ENCODE measurements around the gene PTTG1. TPM values are rescaled to one million over a fixed set of nuclear protein-coding genes. Genes with fewer than 3 reads are reported as not detected.

Gene PTTG1
- total RNA-seq, 1 experiment from 2014 or later, result 183 TPM

GRCh38 chr5:160442824-160443431 is 21.3 kb downstream of the PTTG1 start:
- no peak overlapping the region for H3K27ac ChIP-seq (ENCODE audit: low read depth, low read length)
- ChIA-PET CTCF (no interaction called here), POLR2A (no interaction called here), RAD21 (ENCODE audit: low non-redundant PET in 1 of 2, low total read pairs in 2 of 2, uncharacterized antibody in 2 of 2, unreplicated experiment in 2 of 2) (no interaction called here)
- DNase-seq (ENCODE audit: low read depth, low spot score), result no peak
- no peaks in the 10 kb centered on the region for H3K9me3 ChIP-seq (ENCODE audit: control insufficient read depth in 1 of 2, insufficient read depth in 1 of 2, low read depth in 1 of 2, low read length in 2 of 2)
- H3K4me1 ChIP-seq (ENCODE audit: control insufficient read depth in 1 of 2, insufficient read depth in 2 of 2, low read length in 2 of 2), result peaks cover 0 to 14% of the 10 kb centered on the region in 2 experiments; a peak in 1 of 4 replicates
- no peaks in the 10 kb centered on the region for H3K9me2 ChIP-seq (ENCODE audit: insufficient read depth)
- H3K79me2 ChIP-seq (ENCODE audit: insufficient read depth, low read length), result no peaks in the 10 kb centered on the region
- intact Hi-C loops (cut with micrococcal nuclease), result no loop called here
- H3K36me3 ChIP-seq (ENCODE audit: control insufficient read depth in 1 of 2, insufficient read depth in 2 of 2, low read length in 2 of 2), result no peaks in the 10 kb centered on the region
- H3K4me2 ChIP-seq (ENCODE audit: low read length), result no peak overlapping the region
- H3K27me3 ChIP-seq (ENCODE audit: insufficient read depth, low read length), result peaks cover 15% of the 10 kb centered on the region; the same call in 1 of the 2 replicates
- H2AFZ ChIP-seq (ENCODE audit: low read depth, low read length, poor library complexity, severe bottlenecking), result no peak overlapping the region
- TF ChIP-seq POLR2AphosphoS5 (IDR thresholded peaks at IDR 0.05; ENCODE audit: low read depth, low read length), result no peak
- no peak for TF ChIP-seq ZNF274 (IDR thresholded peaks at IDR 0.05; ENCODE audit: low read depth, low read length)
- no peak for TF ChIP-seq POLR2A (IDR thresholded peaks at IDR 0.05; ENCODE audit: borderline replicate concordance, extremely low read depth, insufficient read depth, insufficient read length)
- no peak for TF ChIP-seq CEBPB (IDR thresholded peaks at IDR 0.05; ENCODE audit: low read depth)
- TF ChIP-seq YY1 (IDR thresholded peaks at IDR 0.05; ENCODE audit: extremely low read depth, insufficient replicate concordance, low read depth, low read length), result no peak
- TF ChIP-seq ELF1 (IDR thresholded peaks at IDR 0.05; ENCODE audit: borderline replicate concordance, low read depth), result no peak
- no peak for TF ChIP-seq ZBTB33 (IDR thresholded peaks at IDR 0.05; ENCODE audit: extremely low read depth, insufficient replicate concordance, low read length)
- no peak for TF ChIP-seq ZFX (IDR thresholded peaks at IDR 0.05)
- no peak for TF ChIP-seq MAX (IDR thresholded peaks at IDR 0.05)
- TF ChIP-seq JUND (IDR thresholded peaks at IDR 0.05), result no peak
- no peak for TF ChIP-seq SP1 (IDR thresholded peaks at IDR 0.05; ENCODE audit: low read depth)
- TF ChIP-seq EGR1 (IDR thresholded peaks at IDR 0.05; ENCODE audit: low read depth), result no peak
- no peak for TF ChIP-seq CBX3 (IDR thresholded peaks at IDR 0.05; ENCODE audit: low read depth)
- no peak for TF ChIP-seq FOSL1 (IDR thresholded peaks at IDR 0.05; ENCODE audit: low read depth)
- BruUV-seq (replicated peaks), result no TSS peak
- H4K20me1 ChIP-seq (ENCODE audit: insufficient read depth), result no peaks in the 10 kb centered on the region
- no peak overlapping the region for H3K4me3 ChIP-seq (replicated peaks in 1 of 2; ENCODE audit: low read depth in 1 of 2, low read length in 2 of 2)
- no peak for ATAC-seq
- no peak overlapping the region for H3K9ac ChIP-seq (ENCODE audit: low read length)
